NT2/D1 (cell line): ENCODE results near the gene COLEC12.

Experiments
- DNase-seq: peaks from one replicate; pipeline ENCODE4 v3.0.0-alpha.2; 2011; ENCODE audit warnings: low read depth, low spot score
- H3K27me3 ChIP-seq: 2 replicates; pipeline ENCODE4 v1.6.0; 2011; ENCODE audit warnings: mild to moderate bottlenecking; ENCODE audit not compliant: insufficient read length, insufficient read depth
- H3K36me3 ChIP-seq: 2 replicates; pipeline ENCODE4 v1.6.1; 2011; ENCODE audit warnings: mild to moderate bottlenecking, low read length, mixed read lengths; ENCODE audit not compliant: insufficient read depth, insufficient read length
- H3K4me1 ChIP-seq: 2 replicates; pipeline ENCODE4 v1.5.1; 2011; ENCODE audit not compliant: insufficient read depth, insufficient read length
- H3K4me3 ChIP-seq: 2 replicates; pipeline ENCODE4 v1.5.1; 2011; ENCODE audit warnings: low read depth; ENCODE audit not compliant: insufficient read length
- H3K9ac ChIP-seq: 2 replicates; pipeline ENCODE4 v1.6.0; 2011; ENCODE audit warnings: low read depth; ENCODE audit not compliant: insufficient read length
- H3K9me3 ChIP-seq: 2 replicates; pipeline ENCODE4 v1.5.1; 2011; ENCODE audit warnings: mild to moderate bottlenecking, low read length; ENCODE audit not compliant: insufficient read depth
- SUZ12 ChIP-seq: IDR thresholded peaks from 2 replicates; pipeline ENCODE4 v1.6.1; 2011; ENCODE audit not compliant: insufficient read length, insufficient read depth; ENCODE audit errors: extremely low read depth
- YY1 ChIP-seq: IDR thresholded peaks from 2 replicates; pipeline ENCODE4 v1.6.1; 2011; ENCODE audit not compliant: insufficient read length, insufficient read depth
- ZNF274 ChIP-seq: IDR thresholded peaks from 2 replicates; pipeline ENCODE4 v1.6.1; 2011; ENCODE audit warnings: mild to moderate bottlenecking, low read depth, low read length

COLEC12 gene

DNA sequence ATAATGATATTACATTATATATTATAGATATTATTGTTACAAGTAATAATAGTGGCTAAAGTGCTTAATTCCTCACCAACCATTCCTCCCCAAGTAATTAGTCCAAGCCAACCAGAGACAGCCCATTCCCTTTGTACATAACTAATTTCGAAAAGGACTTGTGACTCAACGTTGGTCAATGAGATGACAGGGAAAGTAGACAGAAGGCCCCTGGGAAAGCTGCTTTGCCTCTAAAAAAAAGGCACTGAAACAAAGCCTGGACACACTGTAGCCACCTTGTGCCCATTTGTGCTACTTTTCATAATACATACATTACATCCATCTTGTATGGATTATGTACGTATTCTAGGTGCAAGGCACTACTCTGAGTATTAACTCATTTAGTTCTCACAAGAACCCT is 28.8 kb downstream of the COLEC12 start:
- DNase-seq, result no peak

GRCh38 chr18:470661-471501 is 29.6 kb downstream of the COLEC12 start:
- Histone ChIP-seq H3K27me3 (no peaks in the 10 kb centered on the region), H3K9me3 (no peaks in the 10 kb centered on the region), H3K4me1 (no peaks in the 10 kb centered on the region), H3K4me3 (no peak overlapping the region), H3K36me3 (no peaks in the 10 kb centered on the region), H3K9ac (no peak overlapping the region)
- DNase-seq, result no peak
- TF ChIP-seq ZNF274 (no peak), YY1 (no peak), SUZ12 (no peak)

More for the DNA sequence above, 28.8 kb downstream of the COLEC12 start:
- TF ChIP-seq SUZ12, result no peak
- no peak for TF ChIP-seq YY1
- no peak for TF ChIP-seq ZNF274
- H3K4me1 ChIP-seq, result no peaks in the 10 kb centered on the region
- H3K4me3 ChIP-seq, result no peak overlapping the region
- no peaks in the 10 kb centered on the region for H3K9me3 ChIP-seq
- no peaks in the 10 kb centered on the region for H3K27me3 ChIP-seq
- no peak overlapping the region for H3K9ac ChIP-seq
- H3K36me3 ChIP-seq, result no peaks in the 10 kb centered on the region

DNA sequence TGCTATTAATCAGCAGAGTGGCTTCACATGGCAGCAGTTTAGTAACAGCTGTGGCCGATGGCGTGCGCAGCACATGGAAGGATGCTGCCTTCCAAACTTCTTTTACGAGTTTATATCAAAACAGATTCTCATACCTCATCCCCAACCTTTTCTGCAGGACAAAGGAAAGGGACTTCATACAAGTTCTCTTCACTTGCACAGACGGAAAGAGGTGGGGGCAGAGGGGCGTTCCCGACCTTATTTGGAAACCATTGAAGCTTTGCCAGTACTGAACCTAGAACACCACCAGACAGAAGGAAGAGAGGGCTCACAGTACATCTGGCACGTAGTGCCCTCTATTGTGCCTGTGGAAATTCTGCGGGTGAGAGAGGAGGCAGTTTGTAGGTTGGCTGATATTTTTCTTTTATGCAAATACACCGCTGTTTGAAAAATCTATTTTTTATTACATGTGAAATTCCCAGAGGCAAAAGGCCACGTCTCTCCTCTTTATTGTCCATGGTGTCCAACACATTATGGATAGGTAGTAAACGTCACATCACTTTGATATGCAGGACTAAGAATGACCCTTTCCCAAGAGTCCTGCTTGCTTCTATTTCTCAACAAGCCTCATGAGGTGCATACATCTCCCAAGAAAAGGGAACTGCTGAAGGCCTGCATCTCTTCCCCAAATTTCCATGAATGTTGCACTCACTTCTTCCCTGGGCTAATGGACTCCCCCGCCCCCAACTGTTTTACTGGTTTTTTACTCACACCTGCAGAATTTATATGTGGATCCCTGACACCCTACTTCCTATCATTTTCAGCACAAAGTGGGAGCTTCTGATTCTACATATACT is 31.3 kb downstream of the COLEC12 start:
- Histone ChIP-seq H3K36me3 (no peaks in the 10 kb centered on the region), H3K9me3 (no peaks in the 10 kb centered on the region), H3K9ac (no peak overlapping the region), H3K27me3 (no peaks in the 10 kb centered on the region), H3K4me3 (no peak overlapping the region), H3K4me1 (no peaks in the 10 kb centered on the region)
- DNase-seq, result no peak
- TF ChIP-seq SUZ12 (no peak), YY1 (no peak), ZNF274 (no peak)

- Histone ChIP-seq H3K9me3 (peaks cover 12% of the 10 kb centered on the region), H3K27me3 (no peaks in the 10 kb centered on the region), H3K4me3 (no peak overlapping the region), H3K4me1 (no peaks in the 10 kb centered on the region), H3K9ac (no peak overlapping the region), H3K36me3 (no peaks in the 10 kb centered on the region)
- TF ChIP-seq ZNF274 (no peak), SUZ12 (no peak), YY1 (no peak)
- DNase-seq, result no peak
Measured at GRCh38 chr18:463827-464541, 36.5 kb downstream of the COLEC12 start.

DNA sequence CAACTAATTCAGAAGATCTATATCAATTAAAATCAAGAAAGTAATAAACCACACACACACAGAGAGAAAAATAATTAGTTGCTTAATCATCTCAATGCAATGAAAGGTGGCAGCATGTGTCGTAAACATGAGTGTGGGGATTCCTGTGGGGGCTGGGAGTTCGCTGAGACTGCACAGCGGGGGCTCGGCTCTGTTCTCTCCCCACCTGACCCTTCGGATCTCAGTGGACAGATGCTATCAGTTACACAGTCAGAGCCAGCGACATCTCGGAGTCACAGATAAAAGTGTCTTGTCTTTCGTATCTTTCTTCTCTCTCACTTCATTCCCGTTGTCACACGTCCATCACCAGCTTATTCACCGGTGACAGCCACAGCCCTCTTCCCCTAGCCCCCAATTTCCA is 37.1 kb downstream of the COLEC12 start:
- H3K36me3 ChIP-seq, result no peaks in the 10 kb centered on the region
- no peak for TF ChIP-seq SUZ12
- no peak for TF ChIP-seq ZNF274
- TF ChIP-seq YY1, result no peak
- H3K4me1 ChIP-seq, result no peaks in the 10 kb centered on the region

DNA sequence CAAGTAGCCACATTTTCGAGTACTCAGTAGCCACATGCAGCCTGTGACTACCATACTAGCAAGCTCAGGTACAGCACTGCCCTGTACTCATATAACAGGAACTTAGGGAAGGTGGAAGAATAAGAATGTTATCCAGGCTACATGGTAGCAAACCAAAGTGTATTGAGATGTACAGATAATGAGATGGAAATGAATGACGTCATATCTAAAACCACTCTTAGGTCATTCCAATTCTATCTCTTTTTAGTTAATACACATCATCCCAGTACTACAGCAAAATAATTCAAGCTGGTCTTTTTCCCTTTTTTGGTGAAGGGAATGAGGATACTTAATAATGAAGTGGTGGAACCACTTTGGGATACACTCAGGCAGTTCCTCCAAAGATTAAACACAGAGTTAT is 38.7 kb downstream of the COLEC12 start:
- TF ChIP-seq ZNF274 (no peak), YY1 (no peak), SUZ12 (no peak)
- H3K4me3 ChIP-seq, result no peak overlapping the region
- DNase-seq, result no peak
- peaks cover 12% of the 10 kb centered on the region for H3K9me3 ChIP-seq
- H3K4me1 ChIP-seq, result no peaks in the 10 kb centered on the region
- no peaks in the 10 kb centered on the region for H3K27me3 ChIP-seq
- no peaks in the 10 kb centered on the region for H3K36me3 ChIP-seq
- H3K9ac ChIP-seq, result no peak overlapping the region

More for the DNA sequence above, 37.1 kb downstream of the COLEC12 start:
- no peak overlapping the region for H3K9ac ChIP-seq
- H3K27me3 ChIP-seq, result no peaks in the 10 kb centered on the region
- peaks cover 12% of the 10 kb centered on the region for H3K9me3 ChIP-seq
- no peak for DNase-seq
- no peak overlapping the region for H3K4me3 ChIP-seq

- Histone ChIP-seq H3K9ac (no peak overlapping the region), H3K27me3 (no peaks in the 10 kb centered on the region), H3K4me3 (no peak overlapping the region), H3K9me3 (peaks cover 12% of the 10 kb centered on the region), H3K36me3 (no peaks in the 10 kb centered on the region), H3K4me1 (no peaks in the 10 kb centered on the region)
- no peak for DNase-seq
- TF ChIP-seq YY1 (no peak), SUZ12 (no peak), ZNF274 (no peak)
Measured at GRCh38 chr18:460791-461190, 39.7 kb downstream of the COLEC12 start.
